Neuronal stem cell (in vitro differentiated cells): ENCODE results near the gene KLK6. TPM values are rescaled to one million over a fixed set of nuclear protein-coding genes. Genes with fewer than 3 reads are reported as not detected.

Experiments
- DNase-seq: peaks from one replicate; pipeline ENCODE4 v3.0.0-alpha.2; 2013; ENCODE audit warnings: low spot score
- H2AFZ ChIP-seq: one replicate; pipeline ENCODE4 v1.6.1; 2013; ENCODE audit warnings: mild to moderate bottlenecking, low read length, inconsistent platforms
- H2AK5ac ChIP-seq: 2 replicates; pipeline ENCODE4 v1.6.1; 2013; ENCODE audit warnings: low read depth, mild to moderate bottlenecking, inconsistent platforms, low read length, moderate library complexity, mixed read lengths
- H2BK120ac ChIP-seq: 2 replicates; pipeline ENCODE4 v1.6.1; 2013; ENCODE audit warnings: low read depth, mild to moderate bottlenecking, inconsistent platforms, low read length, moderate library complexity, mixed read lengths
- H2BK12ac ChIP-seq: one replicate; pipeline ENCODE4 v1.6.1; 2013; ENCODE audit warnings: low read length, inconsistent platforms
- H2BK15ac ChIP-seq: 2 replicates; pipeline ENCODE4 v1.6.1; 2013; ENCODE audit warnings: mild to moderate bottlenecking, low read length, inconsistent platforms, mixed read lengths
- H2BK5ac ChIP-seq: one replicate; pipeline ENCODE4 v1.6.1; 2013; ENCODE audit warnings: inconsistent platforms, mild to moderate bottlenecking, low read length, moderate library complexity
- H3K14ac ChIP-seq: one replicate; pipeline ENCODE4 v1.6.1; 2013; ENCODE audit warnings: low read length, inconsistent platforms
- H3K18ac ChIP-seq: 2 replicates; pipeline ENCODE4 v1.6.1; 2013; ENCODE audit warnings: low read length, inconsistent platforms
- H3K23ac ChIP-seq: 2 replicates; pipeline ENCODE4 v1.6.1; 2013; ENCODE audit warnings: low read depth, mild to moderate bottlenecking, mixed read lengths, low read length, inconsistent platforms; ENCODE audit not compliant: poor library complexity
- H3K27ac ChIP-seq: replicated peaks from 3 replicates; pipeline ENCODE4 v1.5.1; 2013; ENCODE audit warnings: low read length, inconsistent platforms
- H3K27me3 ChIP-seq, 3 experiments: 2 replicates each; pipeline ENCODE4 v1.6.1; 2013; ENCODE audit warnings: low read length in 3 of 3, mild to moderate bottlenecking in 2 of 3, inconsistent platforms in 1 of 3, low read depth in 1 of 3, mixed read lengths in 1 of 3, moderate library complexity in 1 of 3; ENCODE audit not compliant: control insufficient read depth in 3 of 3, insufficient read depth in 3 of 3
- H3K36me3 ChIP-seq, 2 donors: replicated peaks in 1 of 2; 2 replicates each; pipeline ENCODE4 v1.6.1; 2013; ENCODE audit warnings: low read length in 2 of 2; ENCODE audit not compliant: control insufficient read depth in 2 of 2, insufficient read depth in 2 of 2
- H3K4ac ChIP-seq: 2 replicates; pipeline ENCODE4 v1.6.1; 2013; ENCODE audit warnings: inconsistent platforms, mild to moderate bottlenecking, low read length, moderate library complexity
- H3K4me1 ChIP-seq, 2 donors: 1 replicate in 1 of 2; 2 replicates in 1 of 2; pipeline ENCODE4 v1.6.1; 2013; ENCODE audit warnings: low read length in 2 of 2, low read depth in 1 of 2; ENCODE audit not compliant: control insufficient read depth in 2 of 2, insufficient read depth in 1 of 2
- H3K4me2 ChIP-seq: one replicate; pipeline ENCODE4 v1.6.1; 2013; ENCODE audit warnings: mild to moderate bottlenecking, low read length, inconsistent platforms; ENCODE audit not compliant: insufficient read depth, poor library complexity, severe bottlenecking
- H3K4me3 ChIP-seq, 2 donors: 2 replicates each; pipeline ENCODE4 v1.5.1; 2013; ENCODE audit warnings: low read length in 2 of 2, mild to moderate bottlenecking in 2 of 2, inconsistent platforms in 1 of 2, moderate library complexity in 1 of 2
- H3K79me1 ChIP-seq: one replicate; pipeline ENCODE4 v1.6.1; 2013; ENCODE audit warnings: low read depth, mild to moderate bottlenecking, inconsistent platforms, low read length, moderate library complexity
- H3K9ac ChIP-seq: one replicate; pipeline ENCODE4 v1.6.1; 2013; ENCODE audit warnings: mild to moderate bottlenecking, low read depth, low read length, inconsistent platforms; ENCODE audit not compliant: poor library complexity
- H3K9me3 ChIP-seq, 2 donors: replicated peaks in 1 of 2; 2 replicates each; pipeline versions ENCODE3 to v1.6.1; 2013; ENCODE audit warnings: low read length in 2 of 2, mild to moderate bottlenecking in 2 of 2, inconsistent platforms in 1 of 2, low read depth in 1 of 2, mixed read lengths in 1 of 2, moderate library complexity in 1 of 2; ENCODE audit not compliant: control insufficient read depth in 2 of 2, insufficient read depth in 1 of 2
- H4K8ac ChIP-seq: one replicate; pipeline ENCODE4 v1.6.1; 2013; ENCODE audit warnings: low read depth, mild to moderate bottlenecking, inconsistent platforms, low read length, moderate library complexity
- H4K91ac ChIP-seq: one replicate; pipeline ENCODE4 v1.6.1; 2013; ENCODE audit warnings: low read length, low read depth, mild to moderate bottlenecking, inconsistent platforms; ENCODE audit not compliant: poor library complexity
- WGBS, 2 donors: extraction: QIAGEN DNeasy Blood & Tissue Kit; methylation state at CpG; one replicate each; pipeline ENCODE4 v1.1.7; 2013; ENCODE audit warnings: missing lambda C conversion rate in 2 of 2, mixed read lengths in 1 of 2; ENCODE audit not compliant: insufficient read length in 2 of 2, insufficient replicate concordance in 1 of 2; ENCODE audit errors: extremely low coverage in 2 of 2; 5-methylcytosine and 5-hydroxymethylcytosine counted together
- polyA plus RNA-seq, 2 experiments: library from polyadenylated mRNA; stranded (reverse); fragments of 200-250 nt; gene quantifications; one replicate each; pipeline ENCODE4 v1.2.3, GENCODE V29; 2013

Gene KLK6
- 0.57 TPM for polyA plus RNA-seq (2013, experiment 1 of 2)
- polyA plus RNA-seq (2013, experiment 2 of 2) = 0.53 TPM

GRCh38 chr19:50969413-50969760, at the start of gene KLK6:
TSS of gene KLK6 (minus strand) at chr19:50969591. CDS start at chr19:50968104, 1,487 bp downstream.
- peak within 1 kb of the TSS; percentile 2 for H2BK5ac ChIP-seq
- WGBS, 2 donors = no CpG with 5 or more reads among the region's 19 CpGs
- H3K4ac ChIP-seq = peak within 1 kb of the TSS; percentile 61
- no peak within 1 kb of the TSS for H2BK120ac ChIP-seq
- no peak for DNase-seq
- no peak within 1 kb of the TSS for H3K27ac ChIP-seq
- peak within 1 kb of the TSS; percentile 77 for H3K23ac ChIP-seq
- H4K8ac ChIP-seq = peak within 1 kb of the TSS; percentile 27
- H3K18ac ChIP-seq = peak within 1 kb of the TSS; percentile 92
- no peak within 1 kb of the TSS for H3K4me3 ChIP-seq
- H3K36me3 ChIP-seq = no peaks in the 10 kb centered on the region
- H2AK5ac ChIP-seq = peak within 1 kb of the TSS; percentile 92
- H3K4me1 ChIP-seq = peaks cover 0 to 15% of the 10 kb centered on the region in 2 donors
- no peaks in the 10 kb centered on the region for H3K9me3 ChIP-seq
- H3K14ac ChIP-seq = no peak within 1 kb of the TSS
- peak within 1 kb of the TSS; percentile 29 for H2AFZ ChIP-seq
- no peak within 1 kb of the TSS for H3K4me2 ChIP-seq
- H3K79me1 ChIP-seq = no peaks in the 10 kb centered on the region
- H3K27me3 ChIP-seq = peaks cover 0 to 2% (median 0%) of the 10 kb centered on the region in 3 experiments
- no peak within 1 kb of the TSS for H4K91ac ChIP-seq
- peak within 1 kb of the TSS; percentile 98 for H2BK15ac ChIP-seq
- H3K9ac ChIP-seq = peak within 1 kb of the TSS; percentile 54
- peak within 1 kb of the TSS; percentile 95 for H2BK12ac ChIP-seq

- Histone ChIP-seq H2AK5ac (peak overlapping the region; percentile 70), H3K4me1 (peaks cover 0 to 8% of the 10 kb centered on the region in 2 donors)
- DNase-seq = no peak
These were observed 49.6 kb upstream of the KLK6 start for GRCh38 chr19:51018745-51019543.

GRCh38 chr19:51016798-51017683, 47.6 kb upstream of the KLK6 start:
- peaks cover 3% of the 10 kb centered on the region for H3K79me1 ChIP-seq
- H2BK120ac ChIP-seq = no peak overlapping the region
- no peak overlapping the region for H2BK5ac ChIP-seq
- no peak overlapping the region for H3K27ac ChIP-seq
- H2AFZ ChIP-seq = peak overlapping the region; percentile 56
- H3K4me1 ChIP-seq = peaks cover 0 to 6% of the 10 kb centered on the region in 2 donors
- peak overlapping the region; percentile 0 for H2BK12ac ChIP-seq
- H3K23ac ChIP-seq = peak overlapping the region; percentile 60
- H3K18ac ChIP-seq = peak overlapping the region; percentile 44
- H2AK5ac ChIP-seq = no peak overlapping the region
- peaks cover 11 to 61% (median 43%) of the 10 kb centered on the region in 3 experiments for H3K27me3 ChIP-seq
- WGBS, 2 donors = no CpG with 5 or more reads among the region's 68 CpGs
- H3K4me2 ChIP-seq = peak overlapping the region; percentile 84
- no peaks in the 10 kb centered on the region for H3K36me3 ChIP-seq
- H3K14ac ChIP-seq = no peak overlapping the region
- peaks cover 0 to 3% of the 10 kb centered on the region in 2 donors for H3K9me3 ChIP-seq
- peak overlapping the region; percentile 11 for H2BK15ac ChIP-seq
- no peak overlapping the region for H4K8ac ChIP-seq
- no peak overlapping the region for H4K91ac ChIP-seq
- DNase-seq = peak; percentile 69
- H3K4me3 ChIP-seq = peak overlapping the region in 1 of 2 donors; percentile 78
- peak overlapping the region; percentile 73 for H3K9ac ChIP-seq
- H3K4ac ChIP-seq = no peak overlapping the region

More at GRCh38 chr19:51018745-51019543, 49.6 kb upstream of the KLK6 start:
- H2AFZ ChIP-seq = peak overlapping the region; percentile 29
- H2BK120ac ChIP-seq = no peak overlapping the region
- H3K4ac ChIP-seq = no peak overlapping the region
- H3K9me3 ChIP-seq = peaks cover 0 to 3% of the 10 kb centered on the region in 2 donors
- H3K36me3 ChIP-seq = no peaks in the 10 kb centered on the region
- peak overlapping the region in 1 of 2 donors; percentile 70 for H3K4me3 ChIP-seq
- H3K9ac ChIP-seq = peak overlapping the region; percentile 72
- H3K79me1 ChIP-seq = peaks cover 3% of the 10 kb centered on the region
- no peak overlapping the region for H3K14ac ChIP-seq
- H2BK12ac ChIP-seq = peak overlapping the region; percentile 30
- WGBS, 2 donors = no CpG with 5 or more reads among the region's 68 CpGs
- no peak overlapping the region for H4K91ac ChIP-seq
- peak overlapping the region; percentile 78 for H3K18ac ChIP-seq
- peak overlapping the region; percentile 75 for H3K4me2 ChIP-seq
- H2BK5ac ChIP-seq = no peak overlapping the region
- H3K23ac ChIP-seq = peak overlapping the region; percentile 65
- H2BK15ac ChIP-seq = peak overlapping the region; percentile 35
- H4K8ac ChIP-seq = no peak overlapping the region
- H3K27ac ChIP-seq = no peak overlapping the region
- H3K27me3 ChIP-seq = peaks cover 11 to 80% (median 43%) of the 10 kb centered on the region in 3 experiments
